GDM1 (cell line): ENCODE results near the gene ZNF93.
"Not testable (repeated sequence)": the region's sequence is repeated elsewhere in the genome, so short reads cannot be mapped to it uniquely, and the experiment has no call there.

Experiments
- DNase-seq: peaks from one replicate; lab custom pipeline; 2025; lab: John Stamatoyannopoulos, UW

Gene ZNF93

GRCh38 chr19:19900729-19901444, at the start of gene ZNF93:
Gene ZNF93 (plus strand): TSS chr19:19900946. CDS start chr19:19901089, 143 bp downstream.
- DNase-seq = peak; percentile 79

- peak; percentile 5 for DNase-seq
Measured at GRCh38 chr19:19851740-19852139, 49.0 kb upstream of the ZNF93 start.

GRCh38 chr19:19858751-19859150, 42.0 kb upstream of the ZNF93 start:
- no peak for DNase-seq

- DNase-seq = no peak
Measured at GRCh38 chr19:19860756-19861390, 39.9 kb upstream of the ZNF93 start.

DNA sequence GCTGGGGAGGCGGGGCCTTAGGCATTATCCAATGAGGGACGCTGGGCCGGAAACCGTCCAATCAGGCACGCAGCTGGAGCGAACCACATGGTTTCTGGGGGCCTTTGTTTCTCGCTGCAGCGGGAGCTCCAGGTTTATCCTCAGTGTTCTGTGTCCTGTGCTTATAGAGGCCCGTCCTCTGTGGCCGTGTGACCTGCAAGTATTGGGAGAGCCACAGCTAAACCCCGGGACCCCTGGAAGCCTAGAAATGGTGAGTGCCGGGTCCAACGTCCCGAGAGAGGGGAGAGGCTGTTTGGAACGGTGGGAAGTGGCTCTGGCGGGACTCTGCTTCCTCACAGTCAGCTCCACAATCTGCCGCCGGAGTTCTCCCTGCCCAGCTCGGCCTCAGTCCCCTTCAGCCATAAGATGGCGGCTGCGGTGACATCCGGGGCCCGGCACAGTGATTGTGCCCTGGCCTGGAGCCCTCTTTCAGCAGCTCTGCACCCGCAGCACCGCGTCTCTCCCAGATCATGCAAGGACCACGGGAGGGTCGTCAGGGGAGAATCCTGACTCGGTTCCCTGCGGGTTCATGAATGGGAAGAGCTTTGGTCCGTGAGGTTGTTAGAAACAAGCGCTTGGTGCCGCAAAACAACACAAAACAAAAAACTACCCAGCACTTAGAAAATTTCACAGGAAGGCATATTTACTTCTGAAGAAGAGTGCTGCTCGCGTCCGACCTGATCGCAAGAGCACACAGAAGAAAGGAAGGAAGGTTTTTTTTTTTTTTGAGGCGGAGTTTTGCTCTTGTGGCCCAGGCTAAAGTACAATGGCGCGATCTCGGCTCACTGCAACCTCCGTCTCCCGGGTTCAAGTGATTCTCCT, 34.8 kb upstream of the ZNF93 start, which contains the start of gene ZNF253:
ZNF253 (plus strand) TSS at position 133 of the 861 bp plus-strand sequence; CDS start at position 248, 115 bp downstream.
- DNase-seq = no peak

DNA sequence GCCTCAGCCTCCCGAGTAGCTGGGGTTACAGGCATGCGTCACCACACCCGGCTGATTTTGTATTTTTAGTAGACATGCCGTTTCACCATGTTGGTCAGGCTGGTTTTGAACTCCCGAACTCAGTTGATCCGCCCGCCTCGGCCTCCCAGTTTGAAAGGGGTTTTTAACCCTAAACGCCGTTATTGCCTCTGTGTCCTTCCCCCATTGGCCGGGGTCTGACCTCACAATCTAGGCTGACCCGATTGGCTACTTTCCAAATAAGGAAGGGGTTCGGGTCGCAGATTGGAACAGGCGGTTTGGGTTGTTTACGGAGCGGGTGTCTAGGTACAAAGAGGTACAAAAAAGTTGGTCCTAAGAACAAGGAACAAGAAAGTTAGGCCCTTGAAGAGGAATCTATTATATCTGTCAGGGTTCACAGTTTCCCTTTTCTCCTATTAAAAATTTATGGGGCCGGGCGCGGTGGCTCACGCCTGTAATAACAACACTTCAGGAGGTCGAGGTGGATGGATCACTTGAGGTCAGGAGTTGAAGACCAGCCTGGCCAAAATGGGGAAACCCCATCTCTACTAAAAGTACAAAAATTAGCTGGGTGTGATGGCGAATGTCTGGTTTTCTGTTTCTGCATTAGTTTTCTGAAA, 34.0 kb upstream of the ZNF93 start:
- DNase-seq = no peak

DNA sequence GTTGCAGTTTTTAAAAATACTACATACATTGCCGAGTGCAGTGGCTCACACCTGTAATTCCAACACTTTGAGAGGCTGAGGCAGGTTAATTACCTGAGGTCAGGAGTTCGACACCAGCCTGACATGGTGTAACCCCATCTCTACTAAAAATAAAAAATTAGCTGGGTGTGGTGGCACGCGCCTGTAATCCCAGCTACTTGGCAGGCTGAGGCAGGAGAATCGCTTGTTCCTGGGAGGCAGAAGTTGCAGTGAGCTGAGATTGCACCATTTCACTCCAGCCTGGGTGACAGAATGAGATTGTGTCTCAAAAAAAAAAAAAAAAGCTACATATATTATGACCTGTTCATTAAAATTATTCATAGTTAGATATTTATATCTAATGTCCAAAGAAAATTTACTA, 30.7 kb upstream of the ZNF93 start:
- DNase-seq = not testable (repeated sequence)

- DNase-seq = no peak
Measured at GRCh38 chr19:19871932-19872331, 28.8 kb upstream of the ZNF93 start.

GRCh38 chr19:19873381-19873780, 27.4 kb upstream of the ZNF93 start:
- DNase-seq = no peak

DNA sequence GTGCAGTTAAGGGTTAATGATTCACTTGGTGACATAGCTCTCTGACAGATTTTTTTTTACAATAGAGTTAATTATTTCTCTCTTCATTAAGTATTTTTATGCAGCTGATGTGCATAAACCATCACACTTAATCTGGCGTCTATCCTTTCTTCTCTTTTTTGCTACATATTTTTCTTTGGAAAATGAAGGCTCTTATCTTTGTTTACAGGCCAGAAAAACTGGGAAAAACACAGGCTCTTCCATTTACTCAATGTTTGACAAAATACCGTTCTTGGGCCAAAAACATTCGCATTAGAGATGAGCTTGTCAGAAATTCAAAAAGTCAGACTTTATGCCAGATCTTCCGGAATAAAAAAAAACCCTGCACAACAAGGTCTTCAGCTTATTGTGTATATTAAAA, 23.0 kb upstream of the ZNF93 start:
- DNase-seq = no peak

- no peak for DNase-seq
Measured at GRCh38 chr19:19884583-19884982, 16.2 kb upstream of the ZNF93 start.

DNA sequence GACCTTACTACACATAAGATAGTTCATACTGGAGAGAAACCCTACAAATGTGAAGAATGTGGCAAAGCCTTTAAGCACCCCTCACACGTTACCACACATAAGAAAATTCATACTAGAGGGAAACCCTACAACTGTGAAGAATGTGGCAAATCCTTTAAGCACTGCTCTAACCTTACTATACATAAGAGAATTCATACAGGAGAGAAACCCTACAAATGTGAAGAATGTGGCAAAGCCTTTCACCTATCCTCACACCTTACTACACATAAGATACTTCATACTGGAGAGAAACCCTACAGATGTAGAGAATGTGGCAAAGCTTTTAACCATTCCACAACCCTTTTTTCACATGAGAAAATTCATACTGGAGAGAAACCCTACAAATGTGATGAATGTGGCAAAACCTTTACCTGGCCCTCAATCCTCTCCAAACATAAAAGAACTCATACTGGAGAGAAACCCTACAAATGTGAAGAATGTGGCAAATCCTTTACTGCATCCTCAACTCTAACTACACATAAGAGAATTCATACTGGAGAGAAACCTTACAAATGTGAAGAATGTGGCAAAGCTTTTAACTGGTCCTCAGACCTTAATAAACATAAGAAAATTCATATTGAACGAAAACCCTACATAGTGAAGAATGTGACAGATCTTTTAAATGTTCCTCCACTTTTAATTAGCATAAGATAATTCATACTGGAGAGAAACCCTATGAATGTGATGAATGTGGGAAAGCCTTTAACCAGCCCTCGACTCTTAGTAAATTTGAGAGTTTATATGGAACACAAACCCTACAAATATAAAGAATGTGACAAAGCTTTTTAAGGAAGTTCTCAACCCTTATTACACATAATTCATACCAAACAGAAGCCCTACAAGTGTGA, 8.4 kb upstream of the ZNF93 start:
- DNase-seq = not testable (repeated sequence)

DNA sequence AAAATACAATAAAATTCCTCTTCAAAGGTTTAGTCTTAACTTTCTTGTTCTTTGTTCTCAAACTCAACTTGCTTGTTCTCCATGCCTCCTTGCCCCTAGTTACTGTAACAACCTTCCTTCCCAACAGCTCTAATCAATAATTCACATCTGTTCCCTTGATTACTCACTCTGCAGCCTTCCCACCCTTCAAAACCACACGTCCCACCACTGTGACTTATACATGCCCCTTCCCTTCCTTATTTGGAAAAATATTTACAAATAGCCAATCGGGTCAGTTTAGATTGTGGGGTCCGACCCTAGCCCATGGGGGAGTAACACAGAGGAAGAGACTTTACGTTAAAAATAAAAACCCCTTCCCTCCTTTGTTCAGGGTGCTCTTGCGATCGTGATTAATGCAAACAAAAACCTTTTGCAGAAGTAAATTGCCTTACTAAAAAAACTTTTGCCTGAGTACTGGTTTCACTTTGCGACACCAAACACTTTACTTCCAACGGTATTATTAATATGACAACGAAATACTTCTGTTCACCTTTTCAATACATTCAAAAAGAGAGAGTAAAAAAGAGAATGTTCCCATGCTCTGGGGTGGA, 512 bp upstream of the ZNF93 start:
- peak; percentile 34 for DNase-seq

DNA sequence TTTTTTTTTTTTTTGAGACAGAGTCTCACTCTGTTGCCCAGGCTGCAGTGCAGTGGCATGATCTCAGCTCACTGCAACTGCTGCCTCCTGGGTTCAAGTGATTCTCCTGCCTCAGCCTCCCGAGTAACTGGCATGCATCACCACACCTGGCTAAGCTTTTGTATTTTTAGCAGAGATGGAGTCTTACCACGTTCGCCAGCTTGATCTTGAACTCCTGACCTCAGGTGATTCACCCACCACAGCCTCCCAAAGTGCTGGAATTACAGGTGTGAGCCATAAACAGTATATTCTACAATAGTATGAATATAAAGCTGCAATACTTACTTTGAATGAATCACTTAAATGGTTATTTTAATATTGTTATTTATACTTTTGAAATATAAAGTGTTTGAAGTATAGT, 6.8 kb downstream of the ZNF93 start:
- not testable (repeated sequence) for DNase-seq

DNA sequence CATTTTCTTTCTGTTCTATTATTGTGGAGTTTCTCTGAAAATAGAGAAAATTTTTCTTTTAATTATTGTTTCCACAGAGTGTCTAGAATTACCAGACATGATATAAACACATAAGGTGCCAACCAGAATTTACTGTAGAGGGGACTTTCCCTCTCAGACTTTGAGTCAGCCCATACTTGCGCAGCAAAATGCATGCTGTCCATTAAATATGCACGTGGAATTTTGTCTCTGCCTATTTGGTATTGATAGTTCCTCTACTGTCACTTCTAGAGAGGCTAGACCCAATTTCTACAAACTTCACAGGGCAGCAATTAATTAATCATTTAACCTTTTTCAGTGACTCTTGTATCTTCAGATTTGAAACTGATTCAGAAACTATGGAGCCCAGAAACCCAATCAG, 8.9 kb downstream of the ZNF93 start:
- no peak for DNase-seq

DNA sequence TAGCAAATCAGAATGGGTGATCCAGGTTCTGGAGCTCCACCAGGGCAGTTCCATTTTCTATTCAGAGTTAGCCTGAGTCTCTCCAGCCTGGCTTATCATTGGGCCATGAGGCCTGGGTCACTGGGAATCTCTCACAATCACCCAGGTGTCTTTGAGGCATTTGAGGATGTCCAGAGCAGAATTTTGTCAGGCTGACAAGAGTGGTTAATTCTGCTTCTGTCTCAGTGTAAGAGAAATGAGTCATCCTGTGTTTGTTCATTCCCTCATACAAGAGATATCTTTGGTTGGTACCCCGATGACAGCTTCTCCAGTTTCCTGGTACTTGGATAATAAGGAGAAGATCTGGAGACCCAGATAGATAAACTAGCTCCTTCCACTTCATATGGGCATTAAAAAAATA, 10.4 kb downstream of the ZNF93 start:
- no peak for DNase-seq

GRCh38 chr19:19914596-19914995, 13.8 kb downstream of the ZNF93 start:
- no peak for DNase-seq

GRCh38 chr19:19930417-19930816, 29.7 kb downstream of the ZNF93 start:
- peak; percentile 18 for DNase-seq

- not testable (repeated sequence) for DNase-seq
Measured at GRCh38 chr19:19933432-19934314, 32.9 kb downstream of the ZNF93 start.

GRCh38 chr19:19937403-19937802, 36.7 kb downstream of the ZNF93 start:
- no peak for DNase-seq
